ENCODE results near the gene ACOT8.
"Not testable (repeated sequence)": the region's sequence is repeated elsewhere in the genome, so short reads cannot be mapped to it uniquely, and the experiment has no call there.

The ACOT8 gene

GRCh38 chr20:45833883-45834796 is 23.1 kb downstream of the ACOT8 start:
- no peak for DNase-seq (ENCODE audit: low read depth in 1 of 2, low spot score in 1 of 2)
- Histone ChIP-seq H3K4me3 (replicated peaks; ENCODE audit: insufficient read depth, low read length) (peak overlapping the region; percentile 57), H3K27me3 (ENCODE audit: insufficient read depth, poor library complexity, severe bottlenecking) (no peaks in the 10 kb centered on the region), H3K27ac (replicated peaks) (peak overlapping the region; percentile 51)
- TF ChIP-seq SPI1 (IDR thresholded peaks at IDR 0.05; ENCODE audit: borderline replicate concordance, low read depth) (no peak), POLR2AphosphoS5 (IDR thresholded peaks at IDR 0.05; ENCODE audit: low read depth) (no peak), CTCF (IDR thresholded peaks at IDR 0.05; ENCODE audit: insufficient read depth, low read length) (no peak), GABPA (IDR thresholded peaks at IDR 0.05; ENCODE audit: low read depth) (no peak)
- TF ChIP-seq, protein P1, sequence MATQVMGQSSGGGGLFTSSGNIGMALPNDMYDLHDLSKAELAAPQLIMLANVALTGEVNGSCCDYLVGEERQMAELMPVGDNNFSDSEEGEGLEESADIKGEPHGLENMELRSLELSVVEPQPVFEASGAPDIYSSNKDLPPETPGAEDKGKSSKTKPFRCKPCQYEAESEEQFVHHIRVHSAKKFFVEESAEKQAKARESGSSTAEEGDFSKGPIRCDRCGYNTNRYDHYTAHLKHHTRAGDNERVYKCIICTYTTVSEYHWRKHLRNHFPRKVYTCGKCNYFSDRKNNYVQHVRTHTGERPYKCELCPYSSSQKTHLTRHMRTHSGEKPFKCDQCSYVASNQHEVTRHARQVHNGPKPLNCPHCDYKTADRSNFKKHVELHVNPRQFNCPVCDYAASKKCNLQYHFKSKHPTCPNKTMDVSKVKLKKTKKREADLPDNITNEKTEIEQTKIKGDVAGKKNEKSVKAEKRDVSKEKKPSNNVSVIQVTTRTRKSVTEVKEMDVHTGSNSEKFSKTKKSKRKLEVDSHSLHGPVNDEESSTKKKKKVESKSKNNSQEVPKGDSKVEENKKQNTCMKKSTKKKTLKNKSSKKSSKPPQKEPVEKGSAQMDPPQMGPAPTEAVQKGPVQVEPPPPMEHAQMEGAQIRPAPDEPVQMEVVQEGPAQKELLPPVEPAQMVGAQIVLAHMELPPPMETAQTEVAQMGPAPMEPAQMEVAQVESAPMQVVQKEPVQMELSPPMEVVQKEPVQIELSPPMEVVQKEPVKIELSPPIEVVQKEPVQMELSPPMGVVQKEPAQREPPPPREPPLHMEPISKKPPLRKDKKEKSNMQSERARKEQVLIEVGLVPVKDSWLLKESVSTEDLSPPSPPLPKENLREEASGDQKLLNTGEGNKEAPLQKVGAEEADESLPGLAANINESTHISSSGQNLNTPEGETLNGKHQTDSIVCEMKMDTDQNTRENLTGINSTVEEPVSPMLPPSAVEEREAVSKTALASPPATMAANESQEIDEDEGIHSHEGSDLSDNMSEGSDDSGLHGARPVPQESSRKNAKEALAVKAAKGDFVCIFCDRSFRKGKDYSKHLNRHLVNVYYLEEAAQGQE (IDR thresholded peaks at IDR 0.05; ENCODE audit: insufficient replicate concordance, low read depth), result no peak

DNA sequence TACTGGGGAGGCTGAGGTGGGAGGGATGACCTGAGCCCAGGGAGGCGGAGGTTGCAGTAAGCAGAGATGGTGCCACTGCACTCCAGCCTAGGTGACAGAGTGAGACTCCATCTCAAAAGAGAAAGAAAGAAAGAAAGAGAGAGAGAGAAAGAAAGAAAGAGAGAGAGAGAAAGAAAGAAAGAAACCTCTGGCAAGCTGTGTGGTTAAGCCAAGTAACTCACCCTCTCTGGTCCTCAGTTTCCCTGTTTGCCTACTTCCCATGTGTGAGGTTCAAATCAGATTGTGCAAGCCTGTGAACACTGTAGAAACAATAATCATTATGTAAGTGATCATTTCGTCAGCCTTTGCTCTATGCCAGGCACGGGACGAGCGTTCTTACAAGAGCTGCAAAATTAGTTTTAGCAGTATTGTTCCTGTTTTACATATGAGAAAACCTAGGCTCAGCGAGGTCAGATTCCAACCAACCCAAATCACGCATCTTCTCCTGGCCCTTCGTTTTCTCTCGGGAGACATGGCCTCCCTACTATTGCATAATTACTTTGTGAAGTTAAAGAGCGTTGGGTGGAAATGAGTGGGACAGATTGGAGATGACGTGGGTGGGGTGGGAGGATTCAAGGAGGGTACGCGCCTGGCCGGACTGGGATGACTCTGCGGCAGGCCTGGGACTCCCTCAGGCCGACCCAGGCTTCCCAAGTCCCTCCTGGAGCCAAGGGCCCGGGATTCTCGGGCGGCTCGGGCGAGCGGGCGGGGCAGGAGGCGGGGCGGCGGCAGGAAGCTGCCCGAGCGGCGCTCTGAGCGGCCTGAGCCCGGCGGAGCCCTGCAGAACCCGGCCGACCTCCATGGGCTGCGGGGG is 23.9 kb downstream of the ACOT8 start, which contains the start of gene SNX21:
TSS of gene SNX21 (plus strand) at position 770 of the 853 bp plus-strand sequence. CDS start 121 bp downstream, outside the sequence.
- Histone ChIP-seq H3K27me3 (ENCODE audit: insufficient read depth, poor library complexity, severe bottlenecking) (no peaks in the 10 kb centered on the region), H3K4me3 (replicated peaks; ENCODE audit: insufficient read depth, low read length) (peak within 1 kb of the TSS; percentile 57), H3K27ac (replicated peaks) (peak within 1 kb of the TSS; percentile 51)
- peak; percentile 79 to 89 for DNase-seq (ENCODE audit: low read depth in 1 of 2, low spot score in 1 of 2)
- TF ChIP-seq POLR2AphosphoS5 (IDR thresholded peaks at IDR 0.05; ENCODE audit: low read depth) (no peak), CTCF (IDR thresholded peaks at IDR 0.05; ENCODE audit: insufficient read depth, low read length) (no peak), GABPA (IDR thresholded peaks at IDR 0.05; ENCODE audit: low read depth) (no peak), SPI1 (IDR thresholded peaks at IDR 0.05; ENCODE audit: borderline replicate concordance, low read depth) (no peak)
- TF ChIP-seq, protein P1 (IDR thresholded peaks at IDR 0.05; ENCODE audit: insufficient replicate concordance, low read depth), result no peak

- H3K4me3 ChIP-seq (replicated peaks; ENCODE audit: insufficient read depth, low read length), result no peak overlapping the region
- no peak for DNase-seq (ENCODE audit: low read depth in 1 of 2, low spot score in 1 of 2)
- H3K27me3 ChIP-seq (ENCODE audit: insufficient read depth, poor library complexity, severe bottlenecking), result no peaks in the 10 kb centered on the region
- no peak overlapping the region for H3K27ac ChIP-seq (replicated peaks)
- TF ChIP-seq GABPA (IDR thresholded peaks at IDR 0.05; ENCODE audit: low read depth) (no peak), SPI1 (IDR thresholded peaks at IDR 0.05; ENCODE audit: borderline replicate concordance, low read depth) (no peak), POLR2AphosphoS5 (IDR thresholded peaks at IDR 0.05; ENCODE audit: low read depth) (no peak), CTCF (IDR thresholded peaks at IDR 0.05; ENCODE audit: insufficient read depth, low read length) (no peak)
- TF ChIP-seq, protein P1 (IDR thresholded peaks at IDR 0.05; ENCODE audit: insufficient replicate concordance, low read depth), result no peak
Observed at GRCh38 chr20:45832619-45833018, 24.6 kb downstream of the ACOT8 start.

DNA sequence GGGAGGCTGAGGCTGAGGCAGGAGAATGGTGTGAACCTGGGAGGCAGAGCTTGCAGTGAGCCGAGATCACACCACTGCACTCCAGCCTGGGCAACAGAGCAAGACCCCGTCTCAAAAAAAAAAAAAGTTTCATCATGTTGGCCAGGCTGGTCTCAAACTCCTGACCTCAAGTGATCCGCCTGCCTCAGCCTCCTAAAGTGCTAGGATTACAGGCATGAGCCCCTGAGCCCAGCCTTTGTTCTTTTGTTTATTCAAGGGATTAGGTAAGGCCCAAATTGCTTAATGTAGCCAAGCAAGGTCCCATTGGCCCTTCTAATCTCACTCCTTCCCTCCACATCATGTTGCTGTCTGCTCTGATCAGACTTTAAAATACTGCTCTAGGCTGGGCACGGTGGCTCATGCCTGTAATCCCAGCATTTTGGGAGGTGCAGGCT is 27.5 kb downstream of the ACOT8 start:
- not testable (repeated sequence) for H3K4me3 ChIP-seq (replicated peaks; ENCODE audit: insufficient read depth, low read length); H3K27me3 ChIP-seq (ENCODE audit: insufficient read depth, poor library complexity, severe bottlenecking); DNase-seq (ENCODE audit: low read depth in 1 of 2, low spot score in 1 of 2); H3K27ac ChIP-seq (replicated peaks)

Data from HL-60 (cell line).